Activated naive CD8-positive, alpha-beta T cell (primary cell): ENCODE data around the gene TNIK.

Experiments used
- H3K27ac Mint-ChIP-seq: one replicate; pipeline ENCODE4 v1.8.0; 2021; ENCODE audit warnings: mixed read lengths
- H3K27me3 Mint-ChIP-seq: one replicate; pipeline ENCODE4 v1.8.0; 2021; ENCODE audit warnings: mixed read lengths
- H3K36me3 Mint-ChIP-seq: one replicate; pipeline ENCODE4 v1.8.0; 2021; ENCODE audit warnings: mixed read lengths
- H3K4me1 Mint-ChIP-seq: one replicate; pipeline ENCODE4 v1.8.0; 2021; ENCODE audit warnings: low read depth, mixed read lengths
- H3K4me3 Mint-ChIP-seq: one replicate; pipeline ENCODE4 v1.8.0; 2021; ENCODE audit warnings: mild to moderate bottlenecking, mixed read lengths
- H3K9me3 Mint-ChIP-seq: one replicate; pipeline ENCODE4 v1.8.0; 2021; ENCODE audit warnings: low read depth, mixed read lengths

Gene TNIK

DNA sequence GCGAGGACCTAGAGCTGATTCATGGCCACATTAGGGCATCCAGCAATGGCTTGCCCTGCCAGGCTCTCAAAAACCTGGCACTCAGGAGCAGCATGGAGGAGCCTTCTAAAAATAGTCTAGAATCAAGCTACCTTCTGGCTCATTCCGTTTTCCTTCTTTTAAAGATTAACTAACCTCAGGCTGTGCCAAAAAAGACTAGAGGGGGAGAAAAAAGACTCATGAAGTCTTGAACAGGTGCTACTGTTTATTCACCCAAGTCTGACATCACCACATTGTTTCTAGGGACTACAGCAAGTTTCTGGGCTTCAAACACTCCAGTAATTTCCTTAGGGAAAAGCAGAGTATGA lies 125.8 kb downstream of the TNIK start:
- Mint-ChIP-seq H3K36me3 (peaks cover 3% of the 10 kb centered on the region), H3K9me3 (no peaks in the 10 kb centered on the region), H3K27ac (no peak overlapping the region), H3K4me1 (peaks cover 59% of the 10 kb centered on the region), H3K4me3 (no peak overlapping the region), H3K27me3 (no peaks in the 10 kb centered on the region)

DNA sequence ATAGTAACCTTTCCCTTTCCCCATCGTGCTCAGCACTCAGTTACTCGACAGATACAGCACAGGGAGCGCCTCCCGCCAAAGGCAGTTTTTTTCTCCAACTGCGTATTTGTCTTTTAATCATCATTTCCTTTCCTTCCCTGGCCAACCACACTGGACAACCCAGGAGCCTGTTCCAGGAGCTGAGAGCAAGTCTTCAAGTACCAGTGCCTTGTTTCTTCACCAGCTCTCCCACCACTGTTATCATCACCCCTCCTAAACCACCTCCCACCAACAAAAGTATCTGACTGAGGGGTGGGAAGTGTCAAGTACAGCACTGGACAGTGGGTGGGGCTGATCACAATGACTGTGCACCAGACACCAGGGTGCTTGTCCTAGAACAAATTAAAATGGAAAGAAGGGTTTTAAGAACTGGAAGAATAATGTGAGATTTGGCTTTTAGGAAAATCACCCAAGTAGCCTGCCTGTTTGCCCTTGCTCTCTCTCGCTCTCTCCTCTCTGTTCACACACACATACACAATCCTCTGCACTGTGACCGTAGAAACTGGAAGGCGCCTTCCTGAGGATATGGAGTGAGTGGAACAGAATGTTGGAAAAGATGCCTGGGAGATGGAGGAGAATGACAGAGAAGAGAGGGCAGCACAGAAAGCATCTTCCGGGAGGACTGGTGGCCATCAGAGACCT lies 126.3 kb downstream of the TNIK start:
- Mint-ChIP-seq H3K27me3 (no peaks in the 10 kb centered on the region), H3K4me1 (peaks cover 60% of the 10 kb centered on the region), H3K36me3 (peaks cover 3% of the 10 kb centered on the region), H3K9me3 (no peaks in the 10 kb centered on the region), H3K27ac (peak overlapping the region; percentile 58), H3K4me3 (no peak overlapping the region)

DNA sequence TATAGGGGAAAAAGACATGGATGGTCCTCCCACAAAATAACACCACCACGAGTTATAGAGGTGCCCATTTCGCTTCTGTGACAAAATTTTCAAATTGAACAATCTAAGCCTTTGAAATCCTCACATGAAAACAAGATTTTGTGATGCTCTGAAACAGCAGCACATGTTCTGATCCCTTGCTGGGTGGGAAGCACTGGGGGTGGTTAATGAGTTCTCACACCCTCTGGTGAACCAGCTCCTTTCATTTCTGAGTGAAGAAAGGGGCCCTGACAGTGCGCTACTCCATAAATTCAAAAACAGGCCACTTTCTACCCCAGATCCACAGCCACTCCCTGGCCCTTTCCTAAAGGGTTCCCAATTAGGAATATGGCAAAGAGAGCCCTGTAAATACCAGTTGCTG lies 129.3 kb downstream of the TNIK start:
- no peaks in the 10 kb centered on the region for H3K27me3 Mint-ChIP-seq
- H3K4me1 Mint-ChIP-seq: peaks cover 64% of the 10 kb centered on the region
- H3K4me3 Mint-ChIP-seq: no peak overlapping the region
- no peaks in the 10 kb centered on the region for H3K9me3 Mint-ChIP-seq
- H3K36me3 Mint-ChIP-seq: no peaks in the 10 kb centered on the region
- H3K27ac Mint-ChIP-seq: no peak overlapping the region

DNA sequence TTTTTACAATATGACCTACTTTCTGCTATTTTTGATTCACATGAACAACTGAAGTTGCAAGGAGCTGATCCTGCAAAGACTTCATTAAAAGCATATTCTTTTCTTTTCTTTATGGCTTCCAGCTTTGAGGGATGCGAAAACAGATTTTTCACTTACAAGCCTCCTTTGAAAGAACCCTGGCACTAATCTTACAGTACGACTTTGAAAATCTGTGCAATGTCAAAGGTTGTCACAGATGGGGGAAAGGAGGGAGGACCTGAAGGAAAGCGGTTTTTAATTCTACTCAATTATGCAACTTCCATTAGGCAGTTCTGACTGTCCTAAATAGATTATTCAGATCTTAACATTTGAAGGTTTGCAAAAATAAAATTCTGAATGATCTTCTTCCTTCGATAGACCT lies 130.5 kb downstream of the TNIK start:
- no peaks in the 10 kb centered on the region for H3K27me3 Mint-ChIP-seq
- H3K9me3 Mint-ChIP-seq: no peaks in the 10 kb centered on the region
- peaks cover 57% of the 10 kb centered on the region for H3K4me1 Mint-ChIP-seq
- no peaks in the 10 kb centered on the region for H3K36me3 Mint-ChIP-seq
- no peak overlapping the region for H3K27ac Mint-ChIP-seq
- H3K4me3 Mint-ChIP-seq: no peak overlapping the region

DNA sequence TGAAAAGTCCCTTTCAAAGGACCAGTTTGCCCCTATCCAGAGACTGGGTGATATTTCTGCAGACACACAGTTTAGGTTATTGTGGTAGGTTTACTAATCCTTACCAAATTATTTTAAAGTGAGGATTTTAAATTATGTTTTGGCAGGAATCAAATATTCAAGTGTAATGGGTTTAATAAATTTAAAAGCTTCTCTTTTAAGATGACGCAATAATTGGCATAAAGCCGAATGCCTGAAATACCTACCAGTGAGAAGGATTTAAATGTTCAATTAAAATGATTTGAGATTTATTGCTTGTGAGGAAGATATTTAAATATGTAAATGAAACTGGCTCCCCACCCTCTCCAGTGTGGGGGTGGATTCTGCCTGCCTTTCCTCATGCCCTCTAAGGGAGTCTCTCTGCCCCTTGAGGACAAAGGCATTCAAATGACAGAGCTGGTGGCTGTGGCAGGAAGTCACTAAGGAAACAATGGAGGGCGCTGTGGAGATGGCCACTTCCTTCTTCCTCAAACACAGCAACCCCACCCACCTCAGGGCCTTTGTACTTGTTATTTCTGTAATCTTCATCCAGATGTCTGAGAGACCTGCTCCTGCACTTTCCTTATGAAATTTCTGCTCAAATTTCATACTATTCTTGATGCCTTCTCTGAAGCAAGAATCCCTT lies 131.7 kb downstream of the TNIK start:
- Mint-ChIP-seq H3K4me1 (peaks cover 53% of the 10 kb centered on the region), H3K9me3 (no peaks in the 10 kb centered on the region), H3K27me3 (no peaks in the 10 kb centered on the region), H3K4me3 (no peak overlapping the region), H3K27ac (peak overlapping the region; percentile 41), H3K36me3 (peaks cover 3% of the 10 kb centered on the region)

- Mint-ChIP-seq H3K27ac (no peak overlapping the region), H3K36me3 (peaks cover 9% of the 10 kb centered on the region), H3K4me3 (no peak overlapping the region), H3K4me1 (peaks cover 62% of the 10 kb centered on the region), H3K9me3 (no peaks in the 10 kb centered on the region), H3K27me3 (no peaks in the 10 kb centered on the region)
Observed at GRCh38 chr3:171327441-171328174, 132.6 kb downstream of the TNIK start.

GRCh38 chr3:171326717-171327440 lies 133.3 kb downstream of the TNIK start:
- Mint-ChIP-seq H3K9me3 (no peaks in the 10 kb centered on the region), H3K27ac (no peak overlapping the region), H3K4me1 (peaks cover 63% of the 10 kb centered on the region), H3K36me3 (peaks cover 9% of the 10 kb centered on the region), H3K4me3 (no peak overlapping the region), H3K27me3 (no peaks in the 10 kb centered on the region)

- H3K4me1 Mint-ChIP-seq: peaks cover 50% of the 10 kb centered on the region
- H3K36me3 Mint-ChIP-seq: peaks cover 9% of the 10 kb centered on the region
Observed at GRCh38 chr3:171323938-171324536, 136.2 kb downstream of the TNIK start.

GRCh38 chr3:171321559-171322360 lies 138.4 kb downstream of the TNIK start:
- H3K27me3 Mint-ChIP-seq: no peaks in the 10 kb centered on the region
- no peak overlapping the region for H3K27ac Mint-ChIP-seq
- peaks cover 9% of the 10 kb centered on the region for H3K36me3 Mint-ChIP-seq

More at GRCh38 chr3:171323938-171324536, 136.2 kb downstream of the TNIK start:
- no peaks in the 10 kb centered on the region for H3K9me3 Mint-ChIP-seq
- H3K4me3 Mint-ChIP-seq: no peak overlapping the region
- H3K27ac Mint-ChIP-seq: peak overlapping the region; percentile 6
- no peaks in the 10 kb centered on the region for H3K27me3 Mint-ChIP-seq

DNA sequence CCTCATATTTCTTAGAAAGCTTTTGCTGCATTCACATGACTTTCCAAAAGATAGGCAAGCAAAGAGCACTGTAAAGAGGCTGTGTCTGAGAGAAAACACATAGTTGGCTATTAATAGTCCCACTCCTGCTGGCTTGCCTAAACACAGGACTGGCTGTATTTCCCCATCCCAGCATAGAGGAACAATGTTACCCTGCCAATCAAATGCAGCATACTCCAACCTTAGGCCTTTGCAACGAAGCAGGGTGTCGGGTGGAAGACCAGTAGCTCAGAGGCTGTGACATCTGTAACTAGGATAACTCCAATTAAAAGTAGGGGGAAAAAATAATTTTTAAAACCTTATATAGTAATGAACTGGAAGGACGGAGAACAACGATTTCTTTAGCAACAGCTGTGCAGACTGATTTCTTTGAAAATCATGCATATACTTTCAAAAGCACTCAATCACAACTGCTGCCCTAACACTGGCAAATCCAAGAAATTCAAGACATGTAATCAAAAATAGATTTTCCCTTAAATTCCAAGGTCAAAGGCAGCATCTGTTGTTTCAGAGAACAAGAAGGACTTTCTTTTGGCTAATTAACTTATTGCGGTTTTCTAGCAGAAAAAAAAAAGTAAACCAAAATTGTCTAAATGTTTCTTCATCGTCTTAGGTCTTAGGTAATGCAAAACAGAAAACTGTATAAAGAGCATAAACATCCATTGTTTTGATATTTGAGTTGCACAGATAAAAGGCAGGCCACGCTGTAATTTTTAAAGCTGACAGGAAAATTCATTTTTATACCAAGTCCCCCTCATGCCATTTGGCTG lies 139.3 kb downstream of the TNIK start:
- H3K4me3 Mint-ChIP-seq: no peak overlapping the region
- H3K27me3 Mint-ChIP-seq: no peaks in the 10 kb centered on the region
- peaks cover 9% of the 10 kb centered on the region for H3K36me3 Mint-ChIP-seq
- peaks cover 36% of the 10 kb centered on the region for H3K4me1 Mint-ChIP-seq
- H3K9me3 Mint-ChIP-seq: no peaks in the 10 kb centered on the region
- H3K27ac Mint-ChIP-seq: no peak overlapping the region

More at GRCh38 chr3:171321559-171322360, 138.4 kb downstream of the TNIK start:
- H3K9me3 Mint-ChIP-seq: no peaks in the 10 kb centered on the region
- H3K4me3 Mint-ChIP-seq: no peak overlapping the region
- H3K4me1 Mint-ChIP-seq: peaks cover 35% of the 10 kb centered on the region

GRCh38 chr3:171317171-171317570 lies 143.0 kb downstream of the TNIK start:
- no peak overlapping the region for H3K27ac Mint-ChIP-seq
- H3K27me3 Mint-ChIP-seq: no peaks in the 10 kb centered on the region
- no peaks in the 10 kb centered on the region for H3K9me3 Mint-ChIP-seq
- H3K36me3 Mint-ChIP-seq: no peaks in the 10 kb centered on the region
- H3K4me1 Mint-ChIP-seq: peaks cover 46% of the 10 kb centered on the region
- no peak overlapping the region for H3K4me3 Mint-ChIP-seq

DNA sequence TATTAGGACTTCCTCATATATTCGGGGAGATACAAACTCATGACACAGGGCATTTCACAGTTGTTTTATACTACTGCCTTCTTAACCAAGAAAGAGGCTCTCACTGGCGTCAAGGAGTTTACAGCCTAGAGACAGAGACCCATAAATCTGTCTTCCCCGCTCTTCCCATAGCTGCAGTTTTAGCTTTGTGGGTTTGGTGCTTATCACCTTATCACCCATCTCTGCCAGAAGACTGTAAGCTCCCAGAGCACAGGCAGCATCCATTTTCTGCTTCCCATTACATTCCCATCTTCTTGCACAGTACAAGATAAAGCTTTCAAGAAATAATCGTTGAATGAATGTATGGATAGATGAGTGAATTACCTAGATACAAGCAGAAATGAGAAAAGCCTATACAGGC lies 144.3 kb downstream of the TNIK start:
- H3K27ac Mint-ChIP-seq: no peak overlapping the region
- H3K27me3 Mint-ChIP-seq: no peaks in the 10 kb centered on the region
- no peak overlapping the region for H3K4me3 Mint-ChIP-seq
- H3K9me3 Mint-ChIP-seq: no peaks in the 10 kb centered on the region
- H3K36me3 Mint-ChIP-seq: no peaks in the 10 kb centered on the region
- peaks cover 48% of the 10 kb centered on the region for H3K4me1 Mint-ChIP-seq

GRCh38 chr3:171315101-171315500 lies 145.1 kb downstream of the TNIK start:
- Mint-ChIP-seq H3K4me3 (no peak overlapping the region), H3K36me3 (no peaks in the 10 kb centered on the region), H3K9me3 (no peaks in the 10 kb centered on the region), H3K27ac (peak overlapping the region; percentile 30), H3K4me1 (peaks cover 55% of the 10 kb centered on the region), H3K27me3 (no peaks in the 10 kb centered on the region)
